ENCODE results near the gene TCN2.
"Not testable (repeated sequence)": the region's sequence is repeated elsewhere in the genome, so short reads cannot be mapped to it uniquely, and the experiment has no call there.

TCN2 gene

DNA sequence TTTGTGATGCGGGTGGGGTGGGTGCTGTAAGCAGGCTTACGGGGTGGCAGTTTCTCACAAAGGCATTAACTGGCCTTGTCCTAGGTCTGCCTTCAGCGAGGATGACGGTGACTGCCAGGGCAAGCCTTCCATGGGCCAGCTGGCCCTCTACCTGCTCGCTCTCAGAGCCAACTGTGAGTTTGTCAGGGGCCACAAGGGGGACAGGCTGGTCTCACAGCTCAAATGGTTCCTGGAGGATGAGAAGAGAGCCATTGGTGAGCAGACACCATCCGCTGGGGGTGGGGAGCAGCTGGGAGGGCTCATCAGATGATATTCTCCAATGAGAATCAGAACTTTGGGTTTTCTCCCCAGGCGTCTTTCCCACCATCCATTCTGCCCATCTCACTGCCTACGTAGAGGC, 5.8 kb downstream of the TCN2 start:
- no peak for DNase-seq

DNA sequence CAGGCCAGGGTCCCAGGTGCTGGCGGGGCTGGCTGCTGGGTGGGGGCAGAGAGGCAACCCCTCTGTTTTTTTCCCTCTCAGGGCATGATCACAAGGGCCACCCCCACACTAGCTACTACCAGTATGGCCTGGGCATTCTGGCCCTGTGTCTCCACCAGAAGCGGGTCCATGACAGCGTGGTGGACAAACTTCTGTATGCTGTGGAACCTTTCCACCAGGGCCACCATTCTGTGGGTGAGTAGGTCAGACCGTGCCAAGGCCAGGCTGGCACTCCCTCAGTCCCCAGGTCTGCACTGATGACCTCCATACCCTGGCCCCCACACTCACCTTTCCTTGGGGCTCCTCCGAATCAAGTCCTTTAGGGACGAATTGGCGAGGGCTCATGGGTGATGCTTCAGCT, 7.3 kb downstream of the TCN2 start:
- DNase-seq: no peak

DNA sequence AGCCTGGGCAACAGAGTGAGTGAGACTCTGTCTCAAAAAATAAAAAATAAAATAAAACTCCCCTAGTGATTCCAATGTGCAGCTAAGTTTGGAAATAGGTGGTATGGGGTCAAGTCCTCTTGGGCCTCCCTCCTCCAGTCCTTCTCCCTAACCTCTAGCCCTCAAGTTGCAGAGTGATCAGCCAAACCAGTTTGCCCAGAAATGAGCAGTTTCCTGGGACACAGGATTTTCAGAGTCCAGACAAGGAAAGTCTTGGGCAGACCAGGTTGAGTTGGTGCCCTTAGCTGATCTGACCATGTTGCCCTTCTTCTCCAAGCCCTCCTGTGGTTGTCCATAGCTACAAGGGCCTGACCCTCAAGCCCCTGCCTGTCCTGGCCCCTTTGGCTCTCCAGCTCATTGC, 7.9 kb downstream of the TCN2 start:
- DNase-seq: no peak

DNA sequence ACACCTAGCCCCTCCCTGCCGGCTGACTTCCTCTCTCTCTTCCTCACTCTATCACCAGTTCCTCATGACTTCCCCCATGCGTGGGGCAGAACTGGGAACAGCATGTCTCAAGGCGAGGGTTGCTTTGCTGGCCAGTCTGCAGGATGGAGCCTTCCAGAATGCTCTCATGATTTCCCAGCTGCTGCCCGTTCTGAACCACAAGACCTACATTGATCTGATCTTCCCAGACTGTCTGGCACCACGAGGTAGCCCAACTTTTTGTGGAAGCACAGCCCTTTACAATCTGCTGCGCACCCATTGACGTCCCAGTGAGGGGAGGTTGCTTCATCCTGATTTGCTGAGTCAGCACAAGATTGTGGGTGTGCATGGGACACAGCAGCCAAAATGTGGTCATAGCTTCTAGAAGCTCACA, 8.6 kb downstream of the TCN2 start:
- no peak for DNase-seq

DNA sequence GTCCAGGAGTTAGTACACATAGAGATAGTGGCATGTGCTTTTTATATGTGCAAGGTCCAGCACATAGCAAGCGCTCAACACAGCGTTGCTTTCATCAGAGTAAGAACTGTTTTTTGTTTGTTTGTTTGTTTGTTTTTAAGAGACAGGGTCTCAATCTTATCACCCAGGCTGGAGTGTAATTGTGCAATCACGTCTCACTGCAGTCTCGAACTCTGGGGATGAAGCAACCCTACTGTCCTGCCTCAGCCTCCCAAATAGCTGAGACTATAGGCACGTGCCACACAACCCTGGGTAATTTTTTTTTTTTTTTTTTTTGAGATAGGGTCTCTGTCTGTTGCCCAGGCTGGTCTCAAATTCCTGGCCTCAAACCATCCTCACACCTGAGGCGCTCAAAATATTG, 10.8 kb downstream of the TCN2 start:
- DNase-seq: no peak

DNA sequence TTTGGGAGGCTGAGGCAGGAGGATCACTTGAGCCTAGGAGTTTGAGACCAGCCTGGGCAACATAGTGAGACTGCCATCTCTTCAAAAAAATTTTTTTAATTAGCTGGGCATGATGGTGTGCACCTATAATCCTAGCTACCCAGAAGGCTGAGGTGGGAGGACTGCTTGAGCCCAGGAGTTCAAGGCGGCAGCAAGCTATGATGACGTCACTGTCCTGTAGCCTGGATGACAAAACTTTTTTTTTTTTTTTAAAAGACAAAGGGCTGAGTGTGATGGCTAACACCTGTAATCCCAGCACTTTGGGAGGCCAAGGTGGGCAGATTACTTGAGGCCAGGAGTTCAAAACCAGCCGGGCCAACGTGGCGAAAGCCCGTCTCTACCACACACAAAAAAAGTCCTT, 12.9 kb downstream of the TCN2 start:
- DNase-seq: not testable (repeated sequence)

DNA sequence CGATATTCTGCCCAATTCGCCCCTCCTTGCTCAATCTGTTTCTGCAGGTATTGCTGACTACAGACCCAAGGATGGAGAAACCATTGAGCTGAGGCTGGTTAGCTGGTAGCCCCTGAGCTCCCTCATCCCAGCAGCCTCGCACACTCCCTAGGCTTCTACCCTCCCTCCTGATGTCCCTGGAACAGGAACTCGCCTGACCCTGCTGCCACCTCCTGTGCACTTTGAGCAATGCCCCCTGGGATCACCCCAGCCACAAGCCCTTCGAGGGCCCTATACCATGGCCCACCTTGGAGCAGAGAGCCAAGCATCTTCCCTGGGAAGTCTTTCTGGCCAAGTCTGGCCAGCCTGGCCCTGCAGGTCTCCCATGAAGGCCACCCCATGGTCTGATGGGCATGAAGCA, 19.4 kb downstream of the TCN2 start:
- no peak for DNase-seq

DNA sequence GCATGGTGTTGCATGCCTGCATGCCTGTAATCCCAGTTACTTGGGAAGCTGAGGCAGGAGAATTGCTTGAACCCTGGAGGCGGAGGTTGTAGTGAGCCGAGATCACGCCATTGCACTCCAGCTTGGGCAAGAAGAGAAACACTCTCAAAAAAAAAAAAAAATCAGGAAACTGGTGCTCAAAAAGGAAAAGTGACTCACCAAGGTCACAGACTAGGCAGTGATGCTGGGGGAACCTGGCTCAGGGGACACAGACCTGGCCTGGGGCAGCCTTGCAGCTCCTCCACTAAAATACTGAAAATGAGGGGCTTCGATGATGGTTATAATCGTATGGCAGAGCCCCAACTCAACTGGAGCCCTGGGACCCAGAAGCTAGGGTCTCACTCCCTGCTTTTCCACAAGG, 20.5 kb downstream of the TCN2 start:
- no peak for DNase-seq

DNA sequence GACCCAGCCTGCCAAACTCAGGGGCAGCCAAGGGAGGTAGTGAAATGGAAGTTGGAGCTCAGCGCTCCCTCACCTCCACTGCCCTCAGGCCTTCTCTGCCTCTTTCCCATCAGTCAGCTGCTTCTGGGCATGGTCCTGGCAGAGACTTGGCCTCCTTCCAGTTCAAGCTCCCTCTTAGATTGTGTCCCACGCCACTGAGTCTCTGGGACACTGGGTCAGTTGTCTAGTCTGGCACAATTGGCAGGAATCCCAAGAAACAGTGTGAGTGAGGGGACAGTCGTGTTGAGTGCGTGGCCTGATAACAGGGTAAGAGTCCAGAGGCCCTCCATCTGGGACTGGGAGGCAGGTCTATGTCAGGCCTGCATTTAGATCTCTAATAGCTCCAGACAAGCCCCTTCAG, 21.5 kb downstream of the TCN2 start:
- DNase-seq: no peak

DNA sequence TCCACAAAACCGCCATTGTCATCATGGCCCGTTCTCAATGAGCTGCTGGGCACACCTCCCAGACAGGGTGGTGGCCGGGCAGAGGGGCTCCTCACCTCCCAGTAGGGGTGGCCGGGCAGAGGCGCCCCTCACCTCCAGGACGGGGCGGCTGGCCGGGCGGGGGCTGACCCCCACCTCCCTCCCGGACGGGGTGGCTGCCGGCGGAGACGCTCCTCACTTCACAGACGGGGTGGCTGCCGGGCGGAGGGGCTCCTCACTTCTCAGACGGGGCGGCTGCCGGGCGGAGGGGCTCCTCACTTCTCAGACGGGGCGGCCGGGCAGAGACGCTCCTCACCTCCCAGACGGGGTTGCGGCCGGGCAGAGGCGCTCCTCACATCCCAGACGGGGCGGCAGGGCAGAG, 24.5 kb downstream of the TCN2 start:
- not testable (repeated sequence) for DNase-seq

DNA sequence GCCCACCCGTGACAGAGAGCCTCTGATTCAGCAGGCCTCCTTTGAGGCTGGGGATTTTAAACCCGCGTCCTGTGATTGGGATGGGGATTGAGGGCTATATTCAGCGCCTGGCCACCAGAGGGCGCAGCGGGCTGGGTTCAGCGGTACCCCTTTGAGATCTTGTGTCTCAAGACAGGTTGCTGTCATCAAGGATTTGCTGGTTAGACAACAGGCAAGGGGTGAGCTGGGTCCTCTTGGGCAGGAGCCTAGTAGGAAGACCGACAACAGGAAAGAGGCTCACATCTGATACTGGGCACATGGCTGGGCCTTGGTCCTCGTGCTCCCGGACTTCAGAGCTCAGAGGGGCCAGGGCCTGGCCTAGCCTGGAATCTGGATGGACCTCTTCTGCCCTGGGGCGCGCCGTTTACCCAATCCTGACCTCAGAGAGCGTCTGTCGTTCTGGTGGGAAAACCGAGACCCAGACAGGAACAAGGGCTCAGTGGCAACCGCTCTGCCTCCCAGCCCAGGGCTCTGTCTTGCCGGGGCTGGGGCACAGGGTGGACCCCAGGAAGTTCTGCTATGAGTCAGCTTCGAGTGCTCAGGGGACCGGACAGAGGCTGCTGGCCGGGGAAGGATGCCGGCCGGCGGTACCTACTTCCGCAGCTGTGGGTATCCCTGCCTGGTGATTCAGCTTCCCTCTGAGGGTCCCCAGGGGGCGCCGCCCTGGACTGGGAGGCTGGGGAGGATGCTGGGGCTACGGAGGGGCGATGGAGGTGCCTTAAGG, 27.7 kb downstream of the TCN2 start:
- peak; percentile 79 for DNase-seq

DNA sequence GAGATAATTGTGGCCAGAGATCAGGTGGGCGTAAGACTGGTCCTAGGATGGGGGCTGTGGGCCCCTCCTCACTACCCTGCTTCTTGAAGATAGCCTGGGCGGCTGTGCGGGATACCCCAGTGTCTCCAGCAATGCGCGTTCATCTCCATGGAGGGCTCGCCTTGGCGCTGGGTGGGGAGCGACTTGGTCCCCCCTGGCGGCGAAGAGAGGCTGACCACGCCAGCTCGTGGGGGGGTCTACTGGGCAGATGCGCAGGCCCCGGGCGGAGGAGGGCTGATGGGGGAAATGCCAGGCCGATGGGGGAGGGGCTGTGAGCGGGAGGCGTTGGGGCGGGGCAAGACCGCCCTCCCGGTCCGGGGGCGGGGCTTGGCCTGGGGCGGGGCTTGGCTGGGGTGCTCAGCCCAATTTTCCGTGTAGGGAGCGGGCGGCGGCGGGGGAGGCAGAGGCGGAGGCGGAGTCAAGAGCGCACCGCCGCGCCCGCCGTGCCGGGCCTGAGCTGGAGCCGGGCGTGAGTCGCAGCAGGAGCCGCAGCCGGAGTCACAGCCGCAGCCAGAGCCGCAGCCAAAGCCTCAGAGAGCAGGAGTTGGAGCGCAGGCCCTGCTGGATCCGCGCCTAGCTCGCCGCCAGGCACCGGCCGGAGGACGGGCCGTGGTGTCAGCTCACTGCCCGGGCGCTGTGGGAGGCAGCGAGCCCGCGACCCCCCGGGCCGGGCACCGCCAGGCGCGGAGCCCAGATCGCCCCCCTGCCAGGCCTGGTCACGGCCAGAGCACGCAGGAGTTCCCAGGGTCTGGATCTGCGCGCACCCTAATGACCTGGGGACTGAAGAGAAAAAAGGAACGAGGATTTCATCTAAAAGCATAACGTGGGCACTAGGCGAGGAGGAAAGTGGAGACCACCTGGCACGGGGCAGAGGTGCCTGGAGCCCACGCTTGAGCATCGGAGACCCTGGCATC, 28.6 kb downstream of the TCN2 start, which contains the start of gene SLC35E4:
Gene SLC35E4, plus strand, starts transcription at position 509 of the 953 bp plus-strand sequence. CDS start 670 bp downstream, outside the sequence.
- DNase-seq: peak; percentile 91

DNA sequence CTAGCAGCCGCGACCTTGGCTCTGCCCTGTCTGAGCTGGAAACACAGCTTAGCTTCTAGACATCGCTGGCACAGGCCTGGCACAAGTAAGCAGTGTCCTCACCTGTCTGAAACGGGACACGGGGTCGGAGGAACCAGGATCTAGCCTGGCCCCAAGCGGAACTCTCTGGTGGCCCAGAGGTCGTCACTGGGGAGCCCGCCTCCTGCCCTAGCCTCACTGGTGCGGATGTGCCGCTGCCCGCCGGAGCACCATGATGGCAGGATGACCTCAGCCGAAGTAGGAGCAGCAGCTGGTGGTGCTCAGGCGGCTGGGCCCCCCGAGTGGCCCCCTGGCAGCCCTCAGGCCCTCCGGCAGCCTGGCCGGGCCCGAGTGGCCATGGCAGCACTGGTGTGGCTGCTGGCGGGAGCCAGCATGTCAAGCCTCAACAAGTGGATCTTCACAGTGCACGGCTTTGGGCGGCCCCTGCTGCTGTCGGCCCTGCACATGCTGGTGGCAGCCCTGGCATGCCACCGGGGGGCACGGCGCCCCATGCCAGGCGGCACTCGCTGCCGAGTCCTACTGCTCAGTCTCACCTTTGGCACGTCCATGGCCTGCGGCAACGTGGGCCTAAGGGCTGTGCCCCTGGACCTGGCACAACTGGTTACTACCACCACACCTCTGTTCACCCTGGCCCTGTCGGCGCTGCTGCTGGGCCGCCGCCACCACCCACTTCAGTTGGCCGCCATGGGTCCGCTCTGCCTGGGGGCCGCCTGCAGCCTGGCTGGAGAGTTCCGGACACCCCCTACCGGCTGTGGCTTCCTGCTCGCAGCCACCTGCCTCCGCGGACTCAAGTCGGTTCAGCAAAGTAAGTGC, 29.5 kb downstream of the TCN2 start:
- DNase-seq: no peak

DNA sequence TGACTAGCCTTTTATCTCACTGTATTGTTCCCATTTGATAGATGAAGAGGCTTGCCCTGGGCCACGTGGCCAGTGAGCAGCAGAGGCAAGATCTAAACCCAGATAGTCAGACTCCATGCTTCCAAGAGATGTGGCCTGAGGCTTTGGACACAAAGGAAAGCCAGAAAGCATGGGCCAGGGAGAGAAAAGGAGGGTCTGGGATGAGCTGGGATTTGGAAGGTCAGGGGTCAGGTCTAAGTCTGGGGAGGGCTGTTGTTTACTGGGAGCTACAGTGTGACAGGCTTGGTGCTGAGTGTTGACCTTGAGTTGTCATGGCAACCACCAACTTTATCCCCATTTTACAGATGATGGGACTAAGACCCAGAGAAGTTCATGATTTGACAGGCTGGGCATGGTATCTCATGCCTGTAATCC, 30.7 kb downstream of the TCN2 start:
- no peak for DNase-seq

DNA sequence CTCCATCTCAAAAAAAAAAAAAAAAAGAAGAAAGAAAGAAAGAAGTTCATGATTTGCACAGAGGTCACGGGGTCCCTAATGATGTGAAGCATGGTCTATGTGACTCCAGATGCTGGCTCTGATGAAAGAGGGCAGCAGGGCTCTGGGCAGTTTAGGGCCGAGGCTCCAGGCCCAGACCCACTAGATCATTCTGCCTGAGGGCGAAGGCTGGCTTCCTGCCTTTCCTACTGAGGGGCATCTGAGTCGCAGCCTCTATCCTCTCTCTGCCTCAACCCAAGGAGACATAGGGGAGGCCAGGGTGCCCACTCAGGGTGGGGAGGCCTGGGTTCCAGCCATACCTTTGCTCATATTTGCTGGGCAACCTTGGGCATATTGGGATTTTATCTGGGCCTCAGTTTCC, 33.4 kb downstream of the TCN2 start:
- DNase-seq: no peak

DNA sequence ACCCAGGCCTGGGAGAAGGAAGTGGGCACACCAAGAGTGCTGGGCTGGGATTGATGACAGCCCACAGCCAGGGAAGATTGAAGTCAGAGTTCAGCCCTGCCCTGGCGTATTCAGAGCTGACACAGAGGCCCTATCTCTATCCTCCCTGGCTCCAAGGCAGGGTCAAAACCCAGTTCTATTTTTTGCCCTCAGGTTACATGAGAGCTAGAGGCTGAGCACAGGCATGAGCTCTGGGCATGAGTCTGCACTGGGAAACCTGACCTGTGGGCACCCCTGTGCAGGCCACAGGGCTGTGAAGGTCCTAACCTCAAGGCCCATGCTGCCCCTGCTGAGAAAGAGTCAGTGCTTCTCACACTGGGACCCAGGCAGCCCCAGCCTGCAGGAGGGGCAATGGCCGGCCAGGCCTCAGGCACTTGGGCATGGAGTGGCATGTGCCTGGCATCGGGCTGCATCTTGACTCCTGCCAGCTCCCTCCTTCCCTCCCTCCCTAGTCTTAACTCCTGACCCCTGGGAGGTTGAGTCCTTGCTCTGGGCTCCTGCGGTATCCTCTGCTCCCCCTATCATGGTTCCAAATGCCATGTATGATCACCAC, 34.0 kb downstream of the TCN2 start:
- no peak for DNase-seq

DNA sequence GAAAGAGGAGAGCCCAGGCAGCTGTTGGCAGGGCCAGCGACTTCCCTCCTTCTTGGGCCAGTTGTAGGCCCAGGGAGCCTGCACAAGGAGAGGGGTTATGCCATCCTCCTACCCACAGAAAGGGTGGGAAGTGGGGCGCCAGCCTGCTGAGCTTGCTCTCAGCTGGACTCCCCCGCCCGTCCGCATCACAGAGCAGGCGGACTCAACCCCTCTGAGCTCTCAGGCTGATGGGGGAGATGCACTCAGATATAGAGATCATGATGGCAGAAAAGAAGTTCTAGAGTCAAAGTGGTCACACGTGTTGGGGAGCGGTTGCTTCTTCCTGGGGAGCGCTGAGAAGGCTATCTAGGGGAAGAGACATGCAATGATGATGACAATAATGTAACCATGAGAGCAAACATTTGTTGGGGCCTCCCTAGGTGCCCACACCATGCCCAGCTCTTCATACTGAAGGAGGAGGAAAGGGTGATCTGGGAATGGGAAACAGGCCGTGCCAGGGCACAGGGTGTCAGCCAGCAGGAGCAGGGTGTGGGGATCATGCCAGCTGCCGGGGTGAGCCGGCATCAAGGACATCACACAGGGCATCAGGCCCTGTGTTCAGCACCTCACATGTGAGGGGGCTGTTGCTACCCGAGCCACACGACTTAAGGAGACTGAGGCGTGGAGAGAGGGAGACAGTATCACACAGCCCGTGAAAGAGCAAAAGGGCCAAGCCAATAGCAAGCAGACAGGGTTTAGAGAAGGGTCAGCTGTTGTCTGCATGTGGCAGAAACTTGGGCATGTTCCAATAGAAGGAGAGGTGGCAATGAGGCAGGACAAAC, 36.3 kb downstream of the TCN2 start:
- no peak for DNase-seq

DNA sequence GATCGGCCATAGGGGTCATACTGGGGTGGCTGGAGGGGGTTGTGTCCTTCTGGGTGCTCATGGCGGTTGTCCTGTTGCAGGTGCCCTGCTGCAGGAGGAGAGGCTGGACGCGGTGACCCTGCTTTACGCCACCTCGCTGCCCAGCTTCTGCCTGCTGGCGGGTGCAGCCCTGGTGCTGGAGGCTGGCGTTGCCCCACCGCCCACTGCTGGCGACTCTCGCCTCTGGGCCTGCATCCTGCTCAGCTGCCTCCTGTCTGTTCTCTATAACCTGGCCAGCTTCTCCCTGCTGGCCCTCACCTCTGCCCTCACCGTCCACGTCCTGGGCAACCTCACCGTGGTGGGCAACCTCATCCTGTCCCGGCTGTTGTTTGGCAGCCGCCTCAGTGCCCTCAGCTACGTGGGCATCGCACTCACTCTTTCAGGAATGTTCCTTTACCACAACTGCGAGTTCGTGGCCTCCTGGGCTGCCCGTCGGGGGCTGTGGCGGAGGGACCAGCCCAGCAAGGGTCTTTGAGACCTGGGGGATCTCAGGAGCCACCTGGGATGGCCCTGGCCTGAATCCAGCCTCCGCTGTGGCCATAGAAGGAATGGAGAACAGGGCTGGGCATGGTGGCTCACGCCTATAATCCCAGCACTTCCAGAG, 39.7 kb downstream of the TCN2 start:
- DNase-seq: no peak

DNA sequence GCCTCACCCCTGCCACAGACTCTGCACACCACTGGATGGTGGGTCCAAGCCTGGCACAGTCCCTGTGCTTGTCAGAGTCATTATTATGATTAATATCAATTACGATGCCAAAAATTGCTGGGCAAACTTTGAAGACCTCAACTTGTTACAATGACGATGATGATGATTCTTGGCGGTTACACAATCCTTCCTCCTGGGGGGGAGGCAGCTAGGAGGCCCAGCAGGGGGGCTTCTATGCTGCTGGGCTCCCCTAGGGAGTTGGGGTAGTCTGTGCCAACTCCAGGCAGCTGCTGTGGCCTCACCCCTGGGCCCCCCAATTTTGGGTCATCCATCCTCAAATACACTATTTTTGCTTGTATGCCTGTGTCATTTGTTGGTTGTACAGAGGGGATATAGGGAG, 40.6 kb downstream of the TCN2 start:
- DNase-seq: no peak

DNA sequence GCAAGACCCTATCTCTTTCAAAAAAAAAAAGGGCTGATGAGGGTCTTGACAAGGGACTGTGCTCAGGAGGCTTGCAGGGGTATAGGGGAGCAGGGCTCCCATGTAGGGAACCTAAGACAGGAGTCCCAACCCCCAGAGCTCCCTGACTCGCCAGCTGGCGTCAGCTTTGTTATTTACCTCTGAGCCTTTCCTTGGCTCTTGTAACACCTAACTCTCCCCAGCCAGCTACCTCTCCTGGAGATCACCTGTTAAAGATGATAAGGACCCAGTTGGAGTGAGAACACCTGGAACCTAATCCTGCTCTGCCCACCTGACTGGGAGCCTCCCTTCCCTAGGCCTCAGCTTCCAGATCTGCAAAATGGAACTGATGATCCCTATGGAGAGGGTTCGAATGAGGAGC, 41.9 kb downstream of the TCN2 start:
- no peak for DNase-seq

DNA sequence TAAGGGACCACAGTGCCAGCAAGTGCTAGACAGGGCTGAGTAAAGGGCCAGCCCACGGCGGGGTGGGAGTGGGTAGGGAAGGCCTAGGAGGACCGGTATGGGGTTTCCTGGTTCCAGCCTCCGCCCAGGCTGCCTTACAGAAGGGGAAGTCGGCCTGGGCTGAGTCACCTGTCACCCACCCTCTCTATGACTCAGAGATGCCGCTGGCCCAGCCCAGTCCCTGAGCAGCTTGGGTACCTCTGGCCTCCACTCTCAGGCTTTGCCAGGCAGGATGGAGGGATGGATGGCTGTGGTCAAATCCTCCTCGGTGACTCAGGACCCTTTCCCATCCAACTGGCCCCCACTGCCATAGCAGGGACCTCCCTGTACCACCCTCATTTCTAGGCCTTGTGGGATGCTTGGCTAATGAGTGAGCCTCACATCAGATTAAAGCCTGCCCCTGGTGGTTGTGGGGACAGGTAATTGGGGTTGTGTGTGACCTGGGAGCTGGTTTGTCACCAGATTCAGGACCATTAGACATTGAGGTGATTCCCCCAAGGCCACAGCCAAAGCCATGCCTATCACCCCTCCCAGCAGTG, 42.5 kb downstream of the TCN2 start:
- peak; percentile 63 for DNase-seq

Measured in activated effector memory CD4-positive, alpha-beta T cell treated with Interleukin-2 at 50 U/mL for 16 hours (primary cell).